Measurements from ENCODE around the gene ZNF330.

The ZNF330 gene

GRCh38 chr4:141233673-141234072 is 13.0 kb downstream of the ZNF330 start:
- DNase-seq (ENCODE audit: low read depth in 2 of 2) = no peak

GRCh38 chr4:141238186-141238585 is 17.5 kb downstream of the ZNF330 start:
- no peak for DNase-seq (ENCODE audit: low read depth in 2 of 2)

GRCh38 chr4:141240259-141240658 is 19.6 kb downstream of the ZNF330 start:
- no peak for DNase-seq (ENCODE audit: low read depth in 2 of 2)

- no peak for DNase-seq (ENCODE audit: low read depth in 2 of 2)
Observed at GRCh38 chr4:141240671-141241070, 20.0 kb downstream of the ZNF330 start.

GRCh38 chr4:141241986-141242385 is 21.3 kb downstream of the ZNF330 start:
- no peak for DNase-seq (ENCODE audit: low read depth in 2 of 2)

GRCh38 chr4:141244419-141244818 is 23.7 kb downstream of the ZNF330 start:
- DNase-seq (ENCODE audit: low read depth in 2 of 2) = no peak

- no peak for DNase-seq (ENCODE audit: low read depth in 2 of 2)
Observed at GRCh38 chr4:141246243-141246642, 25.5 kb downstream of the ZNF330 start.

GRCh38 chr4:141246683-141247429 is 26.2 kb downstream of the ZNF330 start:
- no peak for DNase-seq (ENCODE audit: low read depth in 2 of 2)

- DNase-seq (ENCODE audit: low read depth in 2 of 2) = no peak
Observed at GRCh38 chr4:141247430-141247780, 26.7 kb downstream of the ZNF330 start.

GRCh38 chr4:141248029-141248428 is 27.3 kb downstream of the ZNF330 start:
- DNase-seq (ENCODE audit: low read depth in 2 of 2) = no peak

- DNase-seq (ENCODE audit: low read depth in 2 of 2) = no peak
Observed at GRCh38 chr4:141248486-141248885, 27.8 kb downstream of the ZNF330 start.

- DNase-seq (ENCODE audit: low read depth in 2 of 2) = no peak
Observed at GRCh38 chr4:141254326-141254725, 33.6 kb downstream of the ZNF330 start.

GRCh38 chr4:141255016-141255415 is 34.3 kb downstream of the ZNF330 start:
- no peak for DNase-seq (ENCODE audit: low read depth in 2 of 2)

- no peak for DNase-seq (ENCODE audit: low read depth in 2 of 2)
Observed at GRCh38 chr4:141258558-141258957, 37.9 kb downstream of the ZNF330 start.

- DNase-seq (ENCODE audit: low read depth in 2 of 2) = no peak
Observed at GRCh38 chr4:141275834-141276233, 55.1 kb downstream of the ZNF330 start.

- DNase-seq (ENCODE audit: low read depth in 2 of 2) = no peak
Observed at GRCh38 chr4:141283152-141283551, 62.5 kb downstream of the ZNF330 start.

GRCh38 chr4:141283563-141283962 is 62.9 kb downstream of the ZNF330 start:
- DNase-seq (ENCODE audit: low read depth in 2 of 2) = no peak

Data from stimulated activated CD8-positive, alpha-beta memory T cell treated with anti-CD3 and anti-CD28 coated beads, Interleukin-15, amount 100 ng/mL, for 4 hours (primary cell).